Loucy (cell line): ENCODE measurements around the gene SSBP3.

Experiments used
- CTCF ChIP-seq: fragments of 200-600 bp; sonication (generic); conservative IDR thresholded peaks from 2 replicates; pipeline ENCODE4 v1.5.1; 2014; ENCODE audit warnings: mild to moderate bottlenecking, antibody characterized with exemption, low read length
- EZH2phosphoT487 ChIP-seq: fragments of 200-600 bp; IDR thresholded peaks from 2 replicates; pipeline ENCODE4 v1.6.1; 2018; ENCODE audit warnings: antibody characterized with exemption, mild to moderate bottlenecking, moderate library complexity, borderline replicate concordance

- TF ChIP-seq CTCF = no peak
- TF ChIP-seq EZH2phosphoT487 = no peak
These were observed 68.3 kb downstream of the SSBP3 start for GRCh38 chr1:54337928-54338327.
